Left renal pelvis (tissue), 4 donors: ENCODE results near the gene SAG. TPM values are rescaled to one million over a fixed set of nuclear protein-coding genes. Genes with fewer than 3 reads are reported as not detected.

Experiments
- DNase-seq, 4 donors: peaks; one replicate each; pipeline ENCODE4 v3.0.0-alpha.2; 2013; ENCODE audit warnings: low read depth in 4 of 4, low spot score in 3 of 4
- polyA plus RNA-seq, 4 donors: library from polyadenylated mRNA; unstranded; fragments of 120-200 nt; gene quantifications; one replicate each; pipeline ENCODE4 v1.2.1, GENCODE V29; 2013; ENCODE audit not compliant: insufficient read length in 4 of 4

The SAG gene
- under 1 TPM; 0.06 to 0.14 (median 0.10) TPM for polyA plus RNA-seq

GRCh38 chr2:233307565-233307964 lies at the start of gene SAG:
Gene SAG (plus strand): TSS chr2:233307816. CDS start chr2:233309190, 1,374 bp downstream.
- DNase-seq = no peak

GRCh38 chr2:233258211-233258610 lies 49.4 kb upstream of the SAG start:
- DNase-seq = no peak

- DNase-seq = no peak
These were observed 47.9 kb upstream of the SAG start for GRCh38 chr2:233259730-233260129.

GRCh38 chr2:233260661-233261060 lies 47.0 kb upstream of the SAG start:
- no peak for DNase-seq

GRCh38 chr2:233261819-233262555 lies 45.6 kb upstream of the SAG start:
- DNase-seq = no peak

GRCh38 chr2:233262562-233262961 lies 45.1 kb upstream of the SAG start:
- no peak for DNase-seq

GRCh38 chr2:233263045-233263570 lies 44.5 kb upstream of the SAG start:
- DNase-seq = no peak

- DNase-seq = no peak
These were observed 42.9 kb upstream of the SAG start for GRCh38 chr2:233264667-233265066.

GRCh38 chr2:233265899-233266431 lies 41.7 kb upstream of the SAG start:
- DNase-seq = no peak

GRCh38 chr2:233266481-233266880 lies 41.1 kb upstream of the SAG start:
- no peak for DNase-seq

GRCh38 chr2:233267516-233268245 lies 39.9 kb upstream of the SAG start:
- no peak for DNase-seq

- DNase-seq = no peak
These were observed 37.2 kb upstream of the SAG start for GRCh38 chr2:233270366-233270765.

GRCh38 chr2:233270951-233271350 lies 36.7 kb upstream of the SAG start:
- DNase-seq = no peak

GRCh38 chr2:233271693-233272092 lies 35.9 kb upstream of the SAG start:
- DNase-seq = no peak

GRCh38 chr2:233273120-233273519 lies 34.5 kb upstream of the SAG start:
- DNase-seq = no peak

GRCh38 chr2:233275223-233275622 lies 32.4 kb upstream of the SAG start:
- DNase-seq = no peak

- no peak for DNase-seq
These were observed 28.7 kb upstream of the SAG start for GRCh38 chr2:233278921-233279320.

GRCh38 chr2:233280114-233280693 lies 27.4 kb upstream of the SAG start:
- no peak for DNase-seq

- no peak for DNase-seq
These were observed 26.1 kb upstream of the SAG start for GRCh38 chr2:233281553-233281952.

- DNase-seq = no peak
These were observed 25.5 kb upstream of the SAG start for GRCh38 chr2:233281992-233282603.

- no peak for DNase-seq
These were observed 21.7 kb upstream of the SAG start for GRCh38 chr2:233285921-233286320.
